C4-2B (cell line): ENCODE results near the gene ATP5MK.

Experiments used
- ZFX ChIP-seq: fragments of 450-650 bp; IDR thresholded peaks from 2 replicates; pipeline ENCODE4 v1.6.1; 2017
- TF ChIP-seq, protein P1 (sequence below): fragments of 450-650 bp; conservative IDR thresholded peaks from 2 replicates; pipeline ENCODE4 v1.5.1; 2017; ENCODE audit warnings: mild to moderate bottlenecking

DNA sequence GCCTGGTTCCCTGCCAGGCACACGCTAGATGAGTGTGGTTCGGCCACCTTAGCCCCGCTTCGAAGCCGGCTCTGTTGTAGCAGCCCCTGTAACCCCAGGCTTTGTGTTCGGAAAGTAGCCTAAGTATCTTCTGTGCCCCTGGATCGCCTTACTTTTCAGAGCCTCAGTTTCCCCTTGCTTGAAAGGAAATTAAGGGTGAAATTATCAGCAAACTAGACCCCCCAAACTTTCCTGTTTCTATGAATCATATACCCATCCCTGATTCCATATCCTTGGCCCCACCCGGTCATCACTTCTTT lies 463 bp upstream of the ATP5MK start:
- TF ChIP-seq, protein P1, sequence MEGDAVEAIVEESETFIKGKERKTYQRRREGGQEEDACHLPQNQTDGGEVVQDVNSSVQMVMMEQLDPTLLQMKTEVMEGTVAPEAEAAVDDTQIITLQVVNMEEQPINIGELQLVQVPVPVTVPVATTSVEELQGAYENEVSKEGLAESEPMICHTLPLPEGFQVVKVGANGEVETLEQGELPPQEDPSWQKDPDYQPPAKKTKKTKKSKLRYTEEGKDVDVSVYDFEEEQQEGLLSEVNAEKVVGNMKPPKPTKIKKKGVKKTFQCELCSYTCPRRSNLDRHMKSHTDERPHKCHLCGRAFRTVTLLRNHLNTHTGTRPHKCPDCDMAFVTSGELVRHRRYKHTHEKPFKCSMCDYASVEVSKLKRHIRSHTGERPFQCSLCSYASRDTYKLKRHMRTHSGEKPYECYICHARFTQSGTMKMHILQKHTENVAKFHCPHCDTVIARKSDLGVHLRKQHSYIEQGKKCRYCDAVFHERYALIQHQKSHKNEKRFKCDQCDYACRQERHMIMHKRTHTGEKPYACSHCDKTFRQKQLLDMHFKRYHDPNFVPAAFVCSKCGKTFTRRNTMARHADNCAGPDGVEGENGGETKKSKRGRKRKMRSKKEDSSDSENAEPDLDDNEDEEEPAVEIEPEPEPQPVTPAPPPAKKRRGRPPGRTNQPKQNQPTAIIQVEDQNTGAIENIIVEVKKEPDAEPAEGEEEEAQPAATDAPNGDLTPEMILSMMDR = no peak
- no peak for TF ChIP-seq ZFX
